AG10803 (cell line): ENCODE results near the gene SPATA20.

Experiments
- DNase-seq: peaks from one replicate; pipeline ENCODE4 v3.0.0; 2010; ENCODE audit warnings: low read depth
- H3K4me3 ChIP-seq: 2 replicates; pipeline ENCODE4 v1.5.1; 2011; ENCODE audit warnings: mild to moderate bottlenecking, low read length, control low read depth
- CTCF ChIP-seq: conservative IDR thresholded peaks from 2 replicates; pipeline ENCODE4 v1.5.1; 2011; ENCODE audit warnings: mild to moderate bottlenecking, low read length, control low read depth, inconsistent platforms

SPATA20 gene

DNA sequence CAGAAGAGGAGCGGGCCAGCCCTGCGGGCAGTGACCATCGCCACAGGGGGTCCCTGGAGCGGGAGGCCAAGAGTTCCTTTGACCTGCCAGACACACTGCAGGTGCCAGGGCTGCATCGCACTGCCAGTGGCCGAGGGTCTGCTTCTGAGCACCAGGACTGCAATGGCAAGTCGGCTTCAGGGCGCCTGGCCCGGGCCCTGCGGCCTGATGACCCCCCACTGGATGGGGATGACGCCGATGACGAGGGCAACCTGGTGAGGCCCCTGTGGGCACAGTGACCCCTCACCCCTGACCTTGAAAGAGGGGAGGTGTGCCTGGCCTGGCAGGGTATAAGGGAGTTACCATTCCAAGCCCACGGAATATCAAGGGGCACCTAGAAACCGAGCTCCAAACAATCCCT is 52.6 kb downstream of the SPATA20 start:
- no peak for TF ChIP-seq CTCF
- no peak for DNase-seq
- no peak overlapping the region for H3K4me3 ChIP-seq

DNA sequence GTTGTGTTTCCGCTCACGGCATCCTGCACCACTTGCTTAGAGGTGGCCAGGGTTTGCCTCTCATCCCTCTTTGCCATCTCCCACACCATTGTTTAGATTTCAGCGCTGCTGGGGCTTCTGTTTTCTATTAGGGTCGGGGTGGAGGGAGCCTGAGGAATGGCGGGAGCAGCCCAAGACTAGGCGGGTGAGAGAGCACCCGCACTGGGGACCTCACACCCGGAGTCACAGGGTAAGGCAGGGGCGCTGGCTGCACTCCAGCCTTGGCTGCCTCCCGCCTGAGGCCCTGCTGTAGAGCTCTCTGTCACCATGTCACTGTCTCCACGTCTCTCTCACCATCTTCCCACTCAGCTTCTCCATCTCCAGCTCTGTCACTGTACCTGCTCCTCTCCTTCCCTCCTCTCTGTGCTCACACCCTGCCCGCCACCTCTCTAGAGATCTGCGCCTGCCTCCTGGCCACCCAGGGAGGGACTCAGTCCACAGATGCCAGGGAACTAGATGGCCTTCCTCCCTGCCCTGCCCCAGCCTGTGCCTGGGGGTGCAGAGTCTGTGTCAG is 54.9 kb downstream of the SPATA20 start:
- DNase-seq, result no peak
- no peak for TF ChIP-seq CTCF
- H3K4me3 ChIP-seq, result no peak overlapping the region

- DNase-seq, result no peak
- no peak for TF ChIP-seq CTCF
- no peak overlapping the region for H3K4me3 ChIP-seq
Measured at GRCh38 chr17:50602836-50603235, 55.9 kb downstream of the SPATA20 start.

DNA sequence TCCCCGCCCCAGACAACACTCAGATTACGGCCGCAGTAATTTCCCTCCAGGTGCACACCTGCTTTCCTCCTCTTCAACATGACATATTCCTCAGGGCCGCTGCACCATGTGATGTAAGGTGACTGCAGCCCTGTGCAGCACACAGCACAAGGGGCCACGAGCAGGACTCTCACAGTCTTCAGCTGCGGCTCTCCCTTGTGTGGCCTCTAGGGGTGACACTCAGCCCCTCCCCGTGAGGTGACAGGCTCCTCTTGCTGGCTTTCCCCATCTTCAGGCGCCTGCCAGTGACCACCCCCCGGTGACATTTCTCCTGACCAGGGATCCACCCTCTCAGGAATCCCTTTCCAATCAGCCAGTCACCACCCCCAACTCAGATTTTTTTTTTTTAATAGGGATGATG is 56.4 kb downstream of the SPATA20 start:
- no peak for DNase-seq
- H3K4me3 ChIP-seq, result no peak overlapping the region
- TF ChIP-seq CTCF, result 0 out of 2 replicates have a peak, but pooled peaks have one; percentile 11

GRCh38 chr17:50604513-50604912 is 57.5 kb downstream of the SPATA20 start:
- no peak overlapping the region for H3K4me3 ChIP-seq
- TF ChIP-seq CTCF, result no peak
- DNase-seq, result peak; percentile 38

DNA sequence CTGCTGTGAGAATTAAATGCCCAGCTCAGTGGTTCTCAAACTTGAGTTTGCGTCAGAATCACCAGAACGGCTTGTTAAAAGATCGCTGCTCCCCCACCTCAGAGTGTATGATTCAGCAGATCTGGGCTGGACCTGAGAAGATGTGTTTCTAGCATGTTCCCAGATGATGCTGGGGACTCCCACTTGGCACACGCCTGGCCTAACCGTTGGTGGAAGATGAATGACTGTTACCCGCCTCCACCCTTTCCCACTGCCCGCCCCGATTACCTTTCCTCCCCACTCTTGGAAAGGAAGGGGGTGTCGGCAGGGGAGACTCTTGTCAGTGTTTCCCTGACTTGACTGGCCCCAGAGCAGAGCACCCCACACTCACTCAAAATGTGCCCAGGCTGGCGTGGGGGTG is 58.5 kb downstream of the SPATA20 start:
- DNase-seq, result no peak
- no peak overlapping the region for H3K4me3 ChIP-seq
- TF ChIP-seq CTCF, result no peak
